H1 (cell line): ENCODE measurements around the gene NDUFB6. TPM values are rescaled to one million over a fixed set of nuclear protein-coding genes. Genes with fewer than 3 reads are reported as not detected.

ENCODE experiments used
- CTCF ChIA-PET: fragments of 300-600 bp; sonication (Branson Sonifier 250); formaldehyde crosslinking; loops from one replicate; lab custom pipeline; 2021; ENCODE audit not compliant: partially characterized antibody; lab: Charles Lee
- POLR2A ChIA-PET: fragments of 300-600 bp; sonication (Branson Sonifier 250); formaldehyde crosslinking; loops from one replicate; lab custom pipeline; 2021; ENCODE audit warnings: inconsistent platforms; ENCODE audit not compliant: partially characterized antibody; lab: Charles Lee
- DNase-seq, 2 experiments: peaks; one replicate each; pipeline versions ENCODE4 v3.0.0 to v3.0.0-alpha.2; 2010 to 2022; ENCODE audit warnings: low spot score in 2 of 2, low read depth in 1 of 2, mixed read lengths in 1 of 2
- FAIRE-seq: peaks from 2 replicates; lab custom pipeline; 2011; peaks lifted over from hg19 to GRCh38; lab: Jason Lieb, UNC
- H2AFZ ChIP-seq: 2 replicates; pipeline ENCODE4 v1.8.1; 2012; ENCODE audit warnings: low read length, inconsistent platforms
- H2AK5ac ChIP-seq: 2 replicates; pipeline ENCODE4 v1.6.1; 2013; ENCODE audit warnings: low read depth, low read length
- H2BK120ac ChIP-seq: replicated peaks from 2 replicates; pipeline ENCODE3; 2013; ENCODE audit warnings: low read depth, low read length, inconsistent platforms
- H2BK12ac ChIP-seq: 2 replicates; pipeline ENCODE4 v1.6.1; 2013; ENCODE audit warnings: low read depth, low read length
- H2BK15ac ChIP-seq: 2 replicates; pipeline ENCODE4 v1.6.1; 2013; ENCODE audit warnings: low read length
- H2BK20ac ChIP-seq: 2 replicates; pipeline ENCODE4 v1.6.1; 2013; ENCODE audit warnings: low read length
- H2BK5ac ChIP-seq: 2 replicates; pipeline ENCODE4 v1.6.1; 2013; ENCODE audit warnings: low read depth, low read length
- H3K14ac ChIP-seq: 2 replicates; pipeline ENCODE4 v1.6.1; 2013; ENCODE audit warnings: inconsistent platforms; ENCODE audit not compliant: insufficient read length
- H3K18ac ChIP-seq: 2 replicates; pipeline ENCODE4 v1.6.1; 2013; ENCODE audit warnings: low read length; ENCODE audit errors: extremely low read depth
- H3K23ac ChIP-seq: 2 replicates; pipeline ENCODE4 v1.6.1; 2013; ENCODE audit warnings: inconsistent platforms; ENCODE audit not compliant: insufficient read length
- H3K23me2 ChIP-seq: 2 replicates; pipeline ENCODE4 v1.6.1; 2013; ENCODE audit warnings: low read depth, low read length
- H3K27ac ChIP-seq: 2 replicates; pipeline ENCODE4 v1.6.1; 2011; ENCODE audit warnings: low read depth, low read length, inconsistent platforms
- H3K27me3 ChIP-seq, 4 experiments: replicated peaks in 1 of 4; 1 replicate in 1 of 4; 2 replicates in 3 of 4; pipeline versions ENCODE4 v1.6.1 to v1.8.1; 2011 to 2013; ENCODE audit warnings: low read length in 3 of 4, mild to moderate bottlenecking in 3 of 4, inconsistent platforms in 2 of 4, mixed read lengths in 2 of 4, moderate library complexity in 1 of 4; ENCODE audit not compliant: control insufficient read depth in 3 of 4, insufficient read depth in 3 of 4; ENCODE audit errors: extremely low read depth in 1 of 4
- H3K36me3 ChIP-seq, 4 experiments: 2 replicates each; pipeline versions ENCODE4 v1.6.1 to v1.8.1; 2011 to 2013; ENCODE audit warnings: mild to moderate bottlenecking in 4 of 4, low read length in 3 of 4, moderate library complexity in 2 of 4, control low read depth in 1 of 4, inconsistent platforms in 1 of 4; ENCODE audit not compliant: insufficient read depth in 4 of 4, control insufficient read depth in 2 of 4
- H3K4ac ChIP-seq: replicated peaks from 2 replicates; pipeline ENCODE3; 2013; ENCODE audit warnings: low read length, low read depth, mixed read lengths, inconsistent platforms; ENCODE audit not compliant: insufficient read length
- H3K4me1 ChIP-seq, 4 experiments: replicated peaks in 1 of 4; 1 replicate in 1 of 4; 2 replicates in 3 of 4; pipeline versions ENCODE4 v1.6.1 to v1.8.1; 2011 to 2013; ENCODE audit warnings: low read length in 3 of 4, inconsistent platforms in 2 of 4, mixed read lengths in 1 of 4; ENCODE audit not compliant: insufficient read depth in 4 of 4, control insufficient read depth in 3 of 4
- H3K4me2 ChIP-seq, 2 experiments: 2 replicates each; pipeline versions ENCODE4 v1.6.1 to v1.8.1; 2011 to 2013; ENCODE audit warnings: low read depth in 2 of 2, low read length in 2 of 2, control low read depth in 1 of 2, inconsistent platforms in 1 of 2, mild to moderate bottlenecking in 1 of 2; ENCODE audit not compliant: insufficient read depth in 1 of 2
- H3K4me3 ChIP-seq, 4 experiments: fragments of 200-600, 300-600 bp in 1 of 4; sonication (generic), shearing (Covaris generic), sonication (Bioruptor Twin) in 1 of 4; 2 replicates each; pipeline versions ENCODE4 v1.5.1 to v1.8.1; 2011 to 2016; ENCODE audit warnings: low read length in 4 of 4, low read depth in 3 of 4, control low read depth in 2 of 4, inconsistent platforms in 2 of 4, mild to moderate bottlenecking in 2 of 4, mixed read lengths in 1 of 4, moderate library complexity in 1 of 4; ENCODE audit not compliant: insufficient read depth in 2 of 4; ENCODE audit errors: extremely low read depth in 1 of 4
- H3K56ac ChIP-seq: replicated peaks from 2 replicates; pipeline ENCODE3; 2013; ENCODE audit warnings: low read depth, mild to moderate bottlenecking, mixed read lengths, low read length, inconsistent platforms; ENCODE audit not compliant: insufficient read length
- H3K79me1 ChIP-seq: 2 replicates; pipeline ENCODE4 v1.6.1; 2013; ENCODE audit warnings: low read depth, low read length, control low read depth
- H3K79me2 ChIP-seq, 2 experiments: 2 replicates each; pipeline versions ENCODE4 v1.6.1 to v1.8.1; 2012 to 2013; ENCODE audit warnings: low read length in 2 of 2, mild to moderate bottlenecking in 2 of 2, inconsistent platforms in 1 of 2; ENCODE audit not compliant: insufficient read depth in 2 of 2, control insufficient read depth in 1 of 2
- H3K9ac ChIP-seq, 4 experiments: replicated peaks in 1 of 4; 1 replicate in 1 of 4; 2 replicates in 3 of 4; pipeline versions ENCODE4 v1.6.1 to v1.8.1; 2011 to 2013; ENCODE audit warnings: low read depth in 3 of 4, low read length in 3 of 4, control low read depth in 2 of 4, mild to moderate bottlenecking in 2 of 4, moderate library complexity in 2 of 4, inconsistent platforms in 1 of 4; ENCODE audit errors: extremely low read depth in 1 of 4
- H3K9me3 ChIP-seq, 2 experiments: 2 replicates each; pipeline versions ENCODE4 v1.6.1 to v1.8.1; 2012 to 2013; ENCODE audit warnings: mild to moderate bottlenecking in 2 of 2, moderate library complexity in 2 of 2, control low read depth in 1 of 2, inconsistent platforms in 1 of 2, low read depth in 1 of 2, low read length in 1 of 2, mixed read lengths in 1 of 2; ENCODE audit not compliant: insufficient read depth in 2 of 2
- H4K20me1 ChIP-seq, 2 experiments: replicated peaks in 1 of 2; 2 replicates each; pipeline versions ENCODE3 to v1.8.1; 2011 to 2013; ENCODE audit warnings: inconsistent platforms in 2 of 2, low read length in 2 of 2, mild to moderate bottlenecking in 1 of 2; ENCODE audit not compliant: insufficient read depth in 2 of 2, control insufficient read depth in 1 of 2
- H4K5ac ChIP-seq: 2 replicates; pipeline ENCODE4 v1.6.1; 2013; ENCODE audit warnings: low read length, low read depth, mixed read lengths, inconsistent platforms; ENCODE audit not compliant: insufficient read length
- H4K8ac ChIP-seq: 2 replicates; pipeline ENCODE4 v1.8.0; 2013; ENCODE audit warnings: mild to moderate bottlenecking, moderate library complexity, low read length, inconsistent platforms; ENCODE audit not compliant: insufficient read depth; ENCODE audit errors: extremely low read depth
- H4K91ac ChIP-seq: replicated peaks from 2 replicates; pipeline ENCODE3; 2013; ENCODE audit warnings: low read length, mixed read lengths, inconsistent platforms; ENCODE audit not compliant: insufficient read length
- EP300 ChIP-seq, 2 experiments: IDR thresholded peaks; 1 replicate in 1 of 2; 2 replicates in 1 of 2; pipeline ENCODE4 v1.6.1; 2011 to 2012; ENCODE audit warnings: low read depth in 2 of 2, low read length in 2 of 2, mild to moderate bottlenecking in 2 of 2, borderline replicate concordance in 1 of 2, inconsistent platforms in 1 of 2, moderate library complexity in 1 of 2
- JUN ChIP-seq: IDR thresholded peaks from 2 replicates; pipeline ENCODE4 v1.6.1; 2011; ENCODE audit warnings: low read depth, mild to moderate bottlenecking, improper control_type of control experiment, low read length
- MAFK ChIP-seq: IDR thresholded peaks from 2 replicates; pipeline ENCODE4 v1.6.1; 2012; ENCODE audit warnings: low read depth, mild to moderate bottlenecking, improper control_type of control experiment, low read length
- SP1 ChIP-seq: IDR thresholded peaks from 2 replicates; pipeline ENCODE4 v1.6.1; 2011; ENCODE audit warnings: low read depth, low read length
- TCF12 ChIP-seq: IDR thresholded peaks from 2 replicates; pipeline ENCODE4 v1.6.1; 2011; ENCODE audit warnings: low read depth, mild to moderate bottlenecking, low read length
- WGBS, 2 experiments: shearing (Covaris generic) in 1 of 2; methylation state at CpG; one replicate each; pipeline versions ENCODE4 v1.1.6 to v1.1.7; 2013 to 2015; ENCODE audit warnings: low lambda C conversion rate in 2 of 2, mixed read lengths in 2 of 2, inconsistent platforms in 1 of 2, low coverage in 1 of 2, missing lambda C conversion rate in 1 of 2; ENCODE audit not compliant: insufficient replicate concordance in 2 of 2, insufficient coverage in 1 of 2, insufficient read length in 1 of 2; ENCODE audit errors: extremely low coverage in 1 of 2, missing lambda C conversion rate in 1 of 2; 5-methylcytosine and 5-hydroxymethylcytosine counted together
- polyA plus RNA-seq, 7 experiments: library from polyadenylated mRNA; depleted of rRNA in 3 of 7; stranded (reverse) in 5 of 7; unstranded in 2 of 7; fragments of >200 nt in 5 of 7; fragments of 200-250 nt in 2 of 7; gene quantifications; 1 replicate in 5 of 7; 2 replicates in 1 of 7; 4 replicates in 1 of 7; pipeline versions ENCODE4 v1.2.1 to v1.2.3, GENCODE V29; 2011 to 2013; ENCODE audit warnings: missing spikeins in 2 of 7, mixed read lengths in 2 of 7
- total RNA-seq: library from RNA; stranded (reverse); fragmentation: NEBNext Ultra II Directional; extraction: Animal tissue kit (Norgen Biotek cat#: 25700); gene quantifications from 2 replicates; pipeline ENCODE4 v1.2.1, GENCODE V29; 2021

The NDUFB6 gene
- total and polyA plus RNA-seq, 2 of the 8 experiments (the other 6 are each of a cell fraction or from before 2014, with no cell fraction given): 55.8 to 61.4 TPM

- H2BK5ac ChIP-seq: no peak overlapping the region
- H2AFZ ChIP-seq: no peak overlapping the region
- no peak overlapping the region for H2BK15ac ChIP-seq
- POLR2A ChIA-PET: no interaction called here
- H3K14ac ChIP-seq: no peak overlapping the region
- H4K20me1 ChIP-seq: no peaks in the 10 kb centered on the region
- H3K23ac ChIP-seq: no peak overlapping the region
- no peaks in the 10 kb centered on the region for H3K27me3 ChIP-seq
- H3K4me3 ChIP-seq: no peak overlapping the region
- no peak overlapping the region for H4K5ac ChIP-seq
- no peak overlapping the region for H3K4me2 ChIP-seq
- no peak overlapping the region for H2AK5ac ChIP-seq
- H2BK120ac ChIP-seq: no peak overlapping the region
- H4K91ac ChIP-seq: no peak overlapping the region
- 76% methylated on average over 4 of the region's 4 CpGs; no CpG with 5 or more reads in 1 of the 2 experiments for WGBS, 2 experiments
- no peak for FAIRE-seq
- H4K8ac ChIP-seq: no peak overlapping the region
- no peaks in the 10 kb centered on the region for H3K36me3 ChIP-seq
- H3K56ac ChIP-seq: no peak overlapping the region
- H3K23me2 ChIP-seq: no peaks in the 10 kb centered on the region
- no peak overlapping the region for H3K4ac ChIP-seq
- H3K9me3 ChIP-seq: no peaks in the 10 kb centered on the region
- H3K18ac ChIP-seq: no peak overlapping the region
- CTCF ChIA-PET: interaction anchor here (0.7 to 1.2 kb wide), 3 partner anchors 15 to 188 kb away, joined by 3 read pairs; partner anchors contain the start of gene TMEM215
- H3K4me1 ChIP-seq: no peaks in the 10 kb centered on the region
- no peak for DNase-seq
- H3K79me2 ChIP-seq: no peaks in the 10 kb centered on the region
- no peak overlapping the region for H2BK12ac ChIP-seq
- H3K27ac ChIP-seq: no peak overlapping the region
- H3K79me1 ChIP-seq: no peaks in the 10 kb centered on the region
- H3K9ac ChIP-seq: no peak overlapping the region
- H2BK20ac ChIP-seq: no peak overlapping the region
- TF ChIP-seq SP1 (no peak), TCF12 (no peak), EP300 (IDR thresholded peaks at IDR 0.05; ENCODE audit: borderline replicate concordance in 1 of 2, low read depth in 2 of 2, low read length in 2 of 2) (no peak), JUN (no peak), MAFK (no peak)
Measured at GRCh38 chr9:32596096-32596865, 23.3 kb upstream of the NDUFB6 start.
